GM18870 (cell line): Measurements from ENCODE around the gene LONP2.
A peak's percentile ranks its signal among the peaks of the same experiment; 100 is the strongest.
"Not testable (repeated sequence)": the region's sequence is repeated elsewhere in the genome, so short reads cannot be mapped to it uniquely, and the experiment has no call there.

ENCODE experiments used
- ATAC-seq: cut with Tn5 transposase; IDR thresholded peaks from one replicate; pipeline ENCODE4 v1.9.1; 2021; ENCODE audit warnings: moderate library complexity; ENCODE audit not compliant: unreplicated experiment

Gene LONP2

DNA sequence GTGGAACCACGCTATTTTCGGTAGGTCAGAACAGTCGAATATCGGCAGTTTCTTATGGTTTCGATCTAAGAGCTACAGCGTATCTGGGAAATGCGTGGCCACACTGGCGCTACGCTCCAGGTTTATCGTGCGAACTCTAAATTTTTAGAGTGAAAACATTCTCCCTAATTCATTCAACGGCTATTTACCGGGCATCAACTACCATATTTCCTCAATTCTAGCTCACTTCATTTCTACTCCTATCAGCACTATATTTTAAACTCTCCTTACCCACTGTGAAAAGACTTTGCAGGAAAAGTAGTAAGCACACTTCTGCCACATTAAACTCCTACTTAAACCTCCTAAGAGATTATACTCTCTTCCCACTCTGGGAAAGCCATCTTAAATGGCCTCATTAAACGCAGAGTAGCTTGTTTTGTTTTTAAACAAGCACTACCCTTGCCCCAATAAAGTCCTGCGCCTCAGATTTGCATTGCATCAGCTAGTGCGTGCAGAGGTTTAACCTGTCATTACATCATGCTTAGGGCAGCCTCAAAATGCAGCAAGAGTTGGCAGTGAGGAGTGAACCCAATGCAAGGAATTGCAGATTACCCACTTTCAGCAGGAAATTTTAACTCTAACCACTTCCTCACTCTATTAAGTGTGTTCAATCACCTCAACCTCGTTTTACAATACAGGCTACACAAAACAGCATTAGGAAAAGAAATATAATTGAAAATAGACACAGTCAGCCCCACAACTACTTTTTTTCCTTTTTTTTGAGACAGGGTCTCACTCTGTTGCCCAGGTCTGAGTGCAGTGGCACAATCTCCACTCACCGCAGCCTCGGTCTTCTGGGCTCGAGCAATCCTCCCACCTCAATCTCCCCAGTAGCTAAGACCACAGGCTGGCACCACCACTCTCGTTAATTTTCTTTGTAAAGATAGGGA is 122.3 kb downstream of the LONP2 start:
- ATAC-seq = peak; percentile 63

DNA sequence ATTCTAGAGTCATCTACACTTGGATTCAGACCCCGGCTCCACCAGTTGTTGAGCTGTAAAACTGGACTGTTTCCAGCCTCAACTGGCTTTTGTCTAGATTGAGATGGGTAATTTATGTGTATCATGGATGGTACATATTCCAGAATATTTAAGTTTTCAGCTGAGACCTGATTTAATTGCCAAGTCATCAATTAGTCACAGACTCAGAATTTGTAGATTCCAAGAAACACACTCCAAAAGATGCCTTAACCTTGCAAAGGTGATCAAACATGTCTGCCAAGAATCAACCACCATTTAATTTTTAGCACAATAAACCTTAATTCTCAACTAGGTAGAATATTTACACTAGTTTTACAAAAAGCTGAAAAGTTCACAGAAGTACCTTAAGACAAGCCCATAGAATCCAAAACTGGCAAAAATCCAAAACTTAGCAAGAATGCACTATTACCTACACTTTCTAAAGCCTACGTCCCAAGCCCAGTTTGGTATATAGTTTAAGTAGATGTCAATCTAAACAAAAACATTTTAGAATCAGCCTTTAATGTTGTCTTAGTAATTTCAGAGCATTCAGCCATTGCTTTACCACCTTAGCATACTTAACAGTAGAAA is 123.4 kb downstream of the LONP2 start:
- ATAC-seq = no peak

DNA sequence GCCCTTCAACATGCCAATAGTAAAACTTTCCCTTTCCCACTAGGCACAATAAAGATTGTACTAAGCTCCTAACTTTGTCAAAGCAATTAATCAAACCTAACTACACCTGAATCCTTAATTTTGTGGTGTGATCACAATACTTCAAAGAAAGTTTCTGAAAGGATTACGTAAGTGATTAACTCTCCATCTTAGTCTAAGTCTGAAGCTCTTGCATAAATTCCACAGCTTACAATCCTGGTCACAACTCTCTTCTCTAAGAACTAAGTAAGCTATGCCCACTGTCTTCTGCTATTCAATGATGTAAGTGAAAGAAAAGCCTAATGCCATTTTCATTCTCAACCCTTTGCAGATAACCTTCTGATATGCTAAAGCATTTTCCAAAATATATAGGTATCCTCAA is 125.7 kb downstream of the LONP2 start:
- ATAC-seq = no peak

DNA sequence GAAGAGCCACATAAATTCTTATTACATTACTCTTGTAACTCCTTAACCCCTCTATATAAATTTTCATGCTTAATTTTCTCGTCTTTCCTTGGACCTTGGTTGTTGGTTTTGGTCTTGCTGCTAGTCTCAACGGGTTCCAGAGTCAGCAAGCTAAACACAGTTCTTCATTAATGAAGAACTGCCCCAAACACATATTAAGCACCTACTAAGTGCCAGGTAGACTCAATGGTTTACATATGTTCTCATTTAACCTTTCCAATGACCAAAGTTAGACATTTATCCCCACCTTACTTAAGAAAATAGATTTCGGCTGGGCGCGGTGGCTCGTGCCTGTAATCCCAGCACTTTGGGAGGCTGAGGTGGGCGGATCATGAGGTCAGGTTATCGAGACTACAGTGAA is 126.1 kb downstream of the LONP2 start:
- ATAC-seq = no peak

DNA sequence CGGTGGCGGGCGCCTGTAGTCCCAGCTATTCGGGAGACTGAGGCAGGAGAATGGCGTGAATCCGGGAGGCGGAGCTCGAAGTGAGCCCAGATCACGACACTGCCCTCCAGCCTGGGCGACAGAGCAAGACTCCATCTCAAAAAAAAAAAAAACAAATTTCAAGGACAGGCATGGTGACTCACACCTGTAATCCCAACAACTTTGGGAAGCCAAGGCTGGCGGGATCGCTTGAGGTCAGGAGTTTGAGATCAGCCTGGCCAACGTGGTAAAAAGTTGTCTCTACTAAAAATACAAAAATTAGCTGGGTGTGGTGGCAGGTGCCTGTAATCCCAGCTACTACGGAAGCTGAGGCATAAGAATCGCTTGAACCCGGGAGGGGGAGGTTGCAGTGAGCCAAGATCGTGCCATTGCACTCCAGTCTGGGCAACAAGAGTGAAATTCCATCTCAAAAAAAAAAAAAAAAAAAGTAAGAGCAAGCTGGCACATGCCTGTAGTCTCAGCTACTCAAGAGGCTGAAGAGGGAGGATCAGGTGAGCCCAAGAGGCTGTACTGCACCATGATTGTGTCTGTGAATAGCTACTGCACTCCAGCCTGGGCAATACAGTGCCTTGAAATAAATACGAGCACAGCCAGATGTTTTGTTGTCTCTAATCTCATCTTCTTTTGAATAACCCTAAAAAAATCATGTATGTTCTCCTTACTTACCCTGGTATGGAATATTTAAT is 126.7 kb downstream of the LONP2 start:
- ATAC-seq = not testable (repeated sequence)

DNA sequence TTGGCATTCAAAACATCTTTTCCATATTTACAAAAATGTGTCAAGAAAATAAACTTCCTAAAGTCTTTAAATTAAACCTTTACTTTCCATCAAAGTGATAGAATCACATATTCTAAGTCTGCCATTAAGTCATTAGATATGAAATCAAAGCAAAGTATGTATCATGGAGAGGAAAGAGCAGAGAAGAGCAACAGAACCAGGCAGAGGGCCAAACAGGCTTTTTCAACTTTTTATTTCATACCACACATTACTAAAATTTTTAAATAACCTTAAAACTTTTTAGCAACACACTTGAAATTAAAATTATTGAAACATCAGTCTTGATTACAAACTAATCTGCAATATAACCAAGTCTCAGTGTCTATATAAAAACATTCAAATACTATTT is 127.3 kb downstream of the LONP2 start:
- no peak for ATAC-seq

DNA sequence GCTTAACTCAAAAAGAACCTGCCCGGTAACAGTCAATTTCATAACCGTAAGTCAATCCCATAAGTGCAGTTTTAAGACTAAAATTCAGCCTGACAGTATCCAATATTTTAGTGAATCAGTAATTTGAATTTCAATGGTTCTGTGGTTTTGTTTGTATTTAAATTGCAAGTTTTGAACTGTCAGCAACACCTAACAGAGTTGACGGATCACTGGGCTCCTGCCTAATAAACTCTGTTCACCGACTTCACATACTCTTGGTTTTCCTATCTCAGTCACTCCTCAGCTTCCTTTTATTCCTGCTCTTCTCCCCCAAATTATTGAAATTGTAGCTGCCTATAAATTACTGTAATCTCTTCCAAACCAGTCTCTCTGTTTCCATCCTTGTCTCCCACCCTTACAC is 128.6 kb downstream of the LONP2 start:
- ATAC-seq = no peak

DNA sequence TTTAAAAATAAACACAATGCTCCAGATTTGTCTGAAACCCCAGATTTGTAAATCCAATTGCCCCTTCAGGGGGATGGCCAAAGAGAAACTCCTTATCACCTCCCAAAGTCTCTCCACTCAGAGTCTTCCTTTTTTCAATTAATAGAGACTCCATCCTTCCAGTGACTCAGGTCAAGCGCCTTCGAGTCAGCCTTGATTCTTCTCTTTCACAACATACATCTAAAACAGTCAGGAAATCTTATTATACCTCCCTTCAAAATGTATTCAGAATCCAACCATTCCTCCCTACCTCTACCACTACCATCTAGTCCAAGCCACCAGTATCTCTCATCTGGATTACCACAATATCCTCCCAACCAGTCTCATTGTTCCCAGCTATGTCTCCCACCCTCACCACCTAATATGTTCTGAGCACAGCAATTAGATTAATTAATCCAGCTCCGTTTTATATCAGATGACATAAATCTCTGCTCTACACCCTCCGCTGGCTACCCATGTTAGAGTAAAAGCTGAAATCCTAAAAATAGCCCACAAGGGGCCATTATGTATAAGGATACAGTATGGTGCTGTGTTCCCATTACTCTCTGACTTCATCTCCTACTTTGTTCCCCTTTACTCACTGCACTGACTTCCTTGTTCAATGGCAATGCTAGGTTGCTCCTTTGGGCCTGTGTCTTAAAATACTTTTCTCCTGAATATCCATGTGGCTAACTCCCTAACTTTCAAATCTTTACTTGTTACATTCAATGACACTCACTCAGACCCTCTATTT is 129.3 kb downstream of the LONP2 start:
- ATAC-seq = no peak

DNA sequence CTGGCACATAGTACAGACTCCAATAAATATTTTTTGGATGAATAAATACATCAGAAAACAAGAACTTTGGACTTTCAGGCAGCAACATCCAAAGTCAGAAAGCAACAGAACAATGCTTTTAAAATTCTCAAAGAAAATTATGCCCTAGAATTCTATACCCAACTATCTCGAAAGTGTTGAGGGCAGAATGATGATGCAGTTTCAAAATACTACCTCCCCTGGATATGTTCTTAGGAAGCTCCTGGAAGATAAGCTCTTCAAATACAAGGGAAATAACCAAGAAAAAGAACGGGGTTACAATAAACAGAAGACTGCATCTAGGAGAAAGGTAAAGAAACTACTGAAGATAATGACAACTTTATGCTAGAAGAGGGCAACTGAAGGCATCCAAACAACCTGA is 130.2 kb downstream of the LONP2 start:
- ATAC-seq = no peak

DNA sequence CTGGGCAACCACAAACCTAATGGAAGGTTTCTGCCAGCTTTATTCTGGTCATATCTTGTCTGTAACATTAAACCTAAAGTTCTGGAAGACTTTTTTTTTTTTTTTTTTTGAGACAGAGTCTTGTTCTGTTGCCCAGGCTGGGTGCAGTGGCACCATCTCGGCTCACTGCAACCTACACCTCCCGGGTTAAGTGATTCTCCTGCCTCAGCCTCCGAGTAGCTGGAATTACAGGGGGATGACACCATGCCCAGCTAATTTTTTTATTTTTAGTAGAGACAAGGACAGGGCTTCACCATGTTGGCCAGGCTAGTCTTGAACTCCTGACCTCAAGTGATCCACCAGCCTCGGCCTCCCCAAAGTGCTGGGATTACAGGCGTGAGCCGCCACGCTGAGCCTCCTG is 133.2 kb downstream of the LONP2 start:
- ATAC-seq = not testable (repeated sequence)

DNA sequence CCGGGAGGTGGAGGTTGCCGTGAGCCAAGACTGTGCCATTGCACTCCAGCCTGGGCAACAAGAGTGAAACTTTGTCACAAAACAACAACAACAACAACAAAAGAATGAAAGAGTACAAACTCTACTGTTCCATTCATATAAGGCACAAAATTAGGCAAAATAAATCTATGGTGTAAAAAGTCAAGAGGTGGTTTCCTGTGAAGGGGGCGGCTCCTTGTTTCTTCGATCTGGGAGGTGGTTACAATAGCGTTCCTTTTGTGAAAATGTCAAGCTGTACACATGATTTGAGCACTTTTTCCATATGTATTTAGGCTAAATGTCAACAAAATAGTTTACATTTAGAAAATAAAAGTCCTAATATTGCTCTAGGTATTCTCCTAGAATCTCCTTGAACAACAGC is 134.2 kb downstream of the LONP2 start:
- ATAC-seq = no peak

DNA sequence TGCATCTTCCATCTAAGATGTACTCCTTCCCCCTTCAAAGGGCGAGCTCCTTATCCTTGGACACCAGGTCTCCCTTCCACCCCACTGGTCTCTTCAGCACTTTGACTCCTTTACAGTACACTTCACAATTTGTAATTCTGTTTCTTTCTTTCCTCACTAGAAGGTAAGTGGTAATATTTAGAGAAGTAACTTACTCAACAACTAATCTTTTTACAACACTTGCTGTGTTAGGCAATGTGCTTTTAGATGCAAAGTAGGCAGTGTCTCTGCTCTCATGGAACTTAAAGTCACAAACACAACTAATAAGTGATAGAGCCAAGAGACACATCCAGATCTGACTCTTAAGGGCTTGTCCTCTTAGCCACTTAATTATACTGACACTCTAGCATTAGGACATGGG is 134.7 kb downstream of the LONP2 start:
- ATAC-seq = no peak

DNA sequence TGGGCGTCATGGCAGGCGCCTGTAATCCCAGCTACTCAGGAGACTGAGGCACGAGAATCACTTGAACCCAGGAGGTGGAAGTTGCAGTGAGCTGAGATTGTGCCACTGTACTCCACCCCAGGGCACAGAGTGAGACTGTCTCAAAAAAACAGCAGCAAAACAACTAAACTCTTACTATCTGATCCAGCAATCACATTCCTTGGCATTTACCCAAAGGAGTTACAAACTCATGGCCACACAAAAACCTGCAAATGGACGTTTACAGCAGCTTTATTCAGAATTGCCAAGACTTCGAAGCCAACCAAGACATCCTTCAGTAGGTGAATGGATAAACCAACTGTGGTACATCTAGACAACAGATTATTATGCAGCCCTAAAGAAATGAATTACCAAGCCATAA is 137.1 kb downstream of the LONP2 start:
- no peak for ATAC-seq

DNA sequence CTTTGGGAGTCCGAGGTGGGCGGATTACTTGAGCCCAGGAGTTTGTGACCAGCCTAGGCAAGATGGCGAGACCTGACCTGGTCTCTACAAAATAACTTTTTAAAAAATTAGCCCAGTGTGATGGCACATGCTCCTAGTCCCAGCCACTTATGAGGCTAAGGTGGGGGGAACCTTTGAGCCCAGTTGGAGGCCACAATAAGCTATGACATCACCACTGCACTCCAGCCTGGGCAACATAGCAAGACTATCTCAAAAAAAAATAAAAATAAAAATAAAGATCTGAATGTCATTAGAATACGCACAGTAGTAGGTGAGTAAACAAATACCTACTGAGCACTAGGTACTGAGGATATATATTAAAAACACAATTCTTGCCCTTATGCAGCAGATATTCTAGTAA is 138.0 kb downstream of the LONP2 start:
- ATAC-seq = no peak

DNA sequence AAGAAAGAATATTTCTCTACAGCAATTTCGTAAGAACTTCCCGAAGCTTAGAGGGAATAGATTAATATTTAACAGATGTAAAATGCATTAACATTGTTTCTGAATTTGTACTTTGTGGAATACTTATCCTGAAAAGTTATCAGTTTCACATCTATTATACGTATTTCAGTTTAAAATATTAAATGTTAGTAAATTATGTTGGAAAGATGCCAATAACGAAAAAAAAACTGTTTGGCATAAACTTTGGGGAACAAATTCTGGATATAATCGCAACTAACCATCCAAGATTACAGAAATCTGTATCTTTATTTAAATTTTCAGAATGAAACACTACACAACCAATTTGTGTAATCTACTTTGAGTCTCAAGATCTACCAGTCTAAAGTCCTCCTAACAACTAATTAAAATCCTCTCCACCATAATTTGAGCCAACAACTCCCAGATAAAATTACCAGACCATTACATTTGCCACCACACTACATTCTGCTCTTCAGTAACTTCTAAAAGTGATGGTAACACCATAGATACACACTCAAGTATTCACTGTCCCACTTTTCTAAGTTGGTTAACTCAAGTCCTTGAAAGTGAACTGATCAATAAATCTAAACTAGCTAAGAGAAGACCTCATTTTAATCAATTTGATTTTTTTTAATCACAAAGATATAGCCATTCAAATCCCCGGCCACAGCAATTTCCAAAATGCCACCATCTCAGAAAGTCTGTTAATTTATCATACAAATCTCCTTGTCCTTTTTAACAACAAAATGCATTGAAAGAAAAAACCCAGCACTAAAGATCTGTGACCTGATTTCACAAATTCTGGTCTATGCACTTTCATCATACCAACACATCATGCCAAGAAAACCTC is 139.1 kb downstream of the LONP2 start:
- no peak for ATAC-seq

DNA sequence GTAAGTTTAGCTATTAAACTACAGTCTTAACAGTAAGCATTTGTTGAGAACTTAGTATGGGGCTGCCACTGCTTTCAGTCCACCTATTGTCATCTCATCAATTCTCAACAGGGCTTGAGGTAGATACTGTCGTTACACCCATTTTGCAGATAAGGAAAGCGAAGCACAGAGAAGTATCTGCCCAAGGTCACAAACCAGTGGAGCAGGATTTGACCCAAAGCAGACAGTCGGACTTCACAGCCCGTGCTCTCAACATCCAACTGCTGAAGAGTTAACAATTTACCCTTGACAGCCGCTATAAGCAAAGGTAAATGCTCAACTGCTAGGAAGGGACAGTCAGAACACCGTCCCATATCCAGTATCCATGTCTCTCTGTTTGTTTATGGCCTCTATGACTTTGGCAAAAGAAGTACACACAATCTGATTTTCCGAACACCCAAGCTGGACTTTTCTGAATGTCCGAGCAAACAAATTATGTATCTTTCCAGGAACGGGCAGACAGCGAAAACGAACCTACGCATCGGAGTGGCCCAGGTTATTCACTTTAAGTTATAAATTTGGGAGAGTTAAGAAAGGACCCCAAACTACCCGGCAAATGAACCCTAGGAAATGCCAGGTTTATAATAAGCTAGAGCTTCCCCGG is 139.9 kb downstream of the LONP2 start:
- no peak for ATAC-seq

DNA sequence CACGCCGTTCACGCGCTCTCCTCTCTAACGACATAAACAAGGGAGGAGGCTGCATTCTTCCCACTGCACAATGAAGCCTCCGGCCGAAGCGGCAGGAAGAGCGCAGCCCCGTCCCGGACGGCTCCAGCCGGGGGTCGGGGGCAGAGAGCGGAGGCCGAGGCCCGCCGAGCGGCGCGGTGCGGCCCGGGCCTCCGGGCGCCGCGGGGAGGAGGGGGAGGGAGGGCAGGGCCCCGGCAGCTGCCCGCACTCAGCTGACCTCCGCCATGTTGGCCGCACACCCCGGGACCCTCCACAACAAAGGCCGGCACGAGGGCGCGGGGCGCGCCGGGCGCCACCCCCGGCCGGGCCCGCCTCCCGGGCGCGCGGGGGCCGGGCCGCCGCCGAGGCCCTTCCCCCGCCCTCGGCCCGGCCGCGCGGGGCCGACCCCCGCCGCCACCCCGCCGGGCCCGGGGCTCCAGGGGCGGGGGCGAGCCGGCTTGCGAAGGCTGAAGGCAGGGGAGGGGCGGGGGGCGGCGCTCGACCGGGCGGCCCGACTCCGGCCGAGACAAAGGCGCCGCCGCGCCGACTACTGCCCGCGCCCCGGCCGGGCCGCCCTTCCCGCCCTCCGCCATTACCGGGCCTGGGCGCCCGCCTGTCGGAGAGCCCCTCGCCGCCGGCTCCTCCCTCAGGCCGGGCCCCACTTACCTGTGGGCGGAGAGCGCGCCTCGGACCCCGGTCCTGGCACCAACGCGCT is 140.6 kb downstream of the LONP2 start:
- ATAC-seq = no peak

DNA sequence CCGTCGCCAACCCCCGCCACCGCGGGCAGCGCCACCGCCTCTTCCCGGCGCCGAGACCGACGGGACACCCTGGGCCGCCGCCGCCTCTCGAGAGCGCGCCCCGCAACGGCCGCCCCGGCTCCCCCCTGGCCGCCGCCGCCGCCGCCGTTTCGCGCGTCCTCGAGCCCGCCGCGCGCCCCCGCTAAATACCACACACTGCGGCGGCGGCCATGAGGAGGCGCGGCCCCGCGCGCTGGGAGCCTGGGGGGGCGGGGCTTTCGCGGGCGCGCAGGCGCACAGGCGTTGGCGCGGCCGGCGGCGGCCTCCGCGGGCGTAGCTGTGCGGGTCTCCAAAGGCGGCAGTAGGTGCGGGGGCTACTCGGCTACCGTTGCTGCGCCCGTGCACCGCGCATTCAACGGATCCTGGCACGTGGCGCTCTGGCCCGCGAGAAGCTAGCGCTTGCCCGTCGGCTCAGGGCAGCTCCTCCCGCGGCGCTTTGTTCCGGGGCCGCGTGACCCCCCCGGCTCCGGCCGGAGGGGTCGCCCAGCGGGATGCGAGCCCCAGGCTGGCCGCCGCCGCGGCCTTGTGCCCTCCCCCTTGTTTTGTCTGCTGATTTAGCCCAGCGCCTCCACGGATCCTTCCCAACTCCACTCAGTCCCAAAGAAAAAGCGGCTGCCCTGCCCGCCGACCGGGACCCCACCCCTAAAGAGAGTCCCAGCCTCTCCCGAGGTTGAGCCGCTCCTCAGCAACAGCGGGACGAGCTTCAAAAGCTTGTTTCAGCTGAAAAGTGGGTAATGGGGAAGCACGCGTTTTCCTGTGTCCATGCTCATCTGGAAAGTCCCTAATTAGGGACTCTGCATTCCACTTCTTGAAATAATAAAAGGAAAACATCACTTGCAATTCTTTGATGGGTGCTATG is 141.4 kb downstream of the LONP2 start, which contains the start of gene SIAH1:
Gene SIAH1, minus strand, starts transcription at position 161 of the 898 bp plus-strand sequence. CDS start 22,985 bp downstream, outside the sequence.
- no peak for ATAC-seq
